Smooth muscle cell (in vitro differentiated cells): ENCODE measurements around the gene BTBD7. TPM values are rescaled to one million over a fixed set of nuclear protein-coding genes. Genes with fewer than 3 reads are reported as not detected.

Source experiments
- DNase-seq: peaks from one replicate; lab custom pipeline; 2025; ENCODE audit not compliant: unreplicated experiment; lab: John Stamatoyannopoulos, UW
- H2AFZ ChIP-seq: fragments of 200-600 bp; sonication (generic); 2 replicates; pipeline ENCODE4 v1.6.0; 2016; ENCODE audit warnings: antibody characterized with exemption, low read depth, mild to moderate bottlenecking
- H3F3A ChIP-seq: fragments of 200-600 bp; sonication (generic); 2 replicates; pipeline ENCODE4 v1.6.0; 2017; ENCODE audit warnings: antibody characterized with exemption, low read depth
- H3K27ac ChIP-seq: fragments of 200-600 bp; sonication (generic); 2 replicates; pipeline ENCODE4 v1.5.1; 2016; ENCODE audit warnings: low read depth, mild to moderate bottlenecking
- H3K27me3 ChIP-seq: fragments of 200-600 bp; sonication (generic); 2 replicates; pipeline ENCODE4 v1.6.1; 2016; ENCODE audit warnings: low read depth, mild to moderate bottlenecking
- H3K36me3 ChIP-seq: fragments of 200-600 bp; sonication (generic); 2 replicates; pipeline ENCODE4 v1.5.1; 2016; ENCODE audit warnings: low read depth
- H3K4me1 ChIP-seq: fragments of 200-600 bp; sonication (generic); 2 replicates; pipeline ENCODE4 v1.5.1; 2016; ENCODE audit warnings: low read depth
- H3K4me2 ChIP-seq: fragments of 200-600 bp; sonication (generic); 2 replicates; pipeline ENCODE4 v1.6.0; 2016; ENCODE audit warnings: mild to moderate bottlenecking
- H3K4me3 ChIP-seq: fragments of 200-600 bp; sonication (generic); 2 replicates; pipeline ENCODE4 v1.5.1; 2016; ENCODE audit warnings: mild to moderate bottlenecking
- H3K79me2 ChIP-seq: fragments of 200-600 bp; sonication (generic); 2 replicates; pipeline ENCODE4 v1.6.0; 2016; ENCODE audit warnings: low read depth, mild to moderate bottlenecking
- H3K9ac ChIP-seq: fragments of 200-600 bp; sonication (generic); 2 replicates; pipeline ENCODE4 v1.6.0; 2016; ENCODE audit warnings: low read depth
- H3K9me3 ChIP-seq: fragments of 200-600 bp; sonication (generic); replicated peaks from 2 replicates; pipeline ENCODE4 v1.5.1; 2016; ENCODE audit warnings: low read depth
- H4K20me1 ChIP-seq: fragments of 200-600 bp; sonication (generic); 2 replicates; pipeline ENCODE4 v1.6.0; 2016; ENCODE audit warnings: low read depth
- CTCF ChIP-seq: fragments of 200-600 bp; sonication (generic); IDR thresholded peaks from 2 replicates; pipeline ENCODE4 v1.5.1; 2017; ENCODE audit warnings: borderline replicate concordance, mild to moderate bottlenecking, antibody characterized with exemption; ENCODE audit not compliant: insufficient read depth, poor library complexity, severe bottlenecking
- WGBS: methylation state at CpG from one replicate; pipeline ENCODE4 v1.1.7; 2016; ENCODE audit warnings: low lambda C conversion rate; 5-methylcytosine and 5-hydroxymethylcytosine counted together
- polyA plus RNA-seq: library from polyadenylated mRNA; unstranded; fragments of >200 nt; fragmentation: Nextera tagmentation; extraction: Ambion mirVana; gene quantifications from 2 replicates; pipeline ENCODE4 v1.2.1, GENCODE V29; 2016
- total RNA-seq: library from RNA; depleted of rRNA; stranded (reverse); fragments of >200 nt; gene quantifications from 2 replicates; pipeline ENCODE4 v1.2.3, GENCODE V29; 2014

The BTBD7 gene
- total and polyA plus RNA-seq, 2 experiments from 2014 or later = 14.1 to 34.7 TPM

- Histone ChIP-seq H3K9ac (peak overlapping the region; percentile 98), H3K4me3 (peak overlapping the region; percentile 95)
- WGBS = 86% methylated on average over 2 of the region's 2 CpGs
Observed at GRCh38 chr14:93330609-93331000, 2.2 kb downstream of the BTBD7 start.

GRCh38 chr14:93329965-93330608, 2.7 kb downstream of the BTBD7 start:
- no peaks in the 10 kb centered on the region for H3K36me3 ChIP-seq
- 72% methylated on average over 5 of the region's 5 CpGs for WGBS
- peaks cover 72% of the 10 kb centered on the region for H3K79me2 ChIP-seq
- no peak overlapping the region for H3K4me3 ChIP-seq
- peaks cover 37% of the 10 kb centered on the region for H3K4me1 ChIP-seq
- TF ChIP-seq CTCF = no peak
- peaks cover 71% of the 10 kb centered on the region for H4K20me1 ChIP-seq
- no peak overlapping the region for H2AFZ ChIP-seq
- H3K27ac ChIP-seq = peak overlapping the region; percentile 95
- no peaks in the 10 kb centered on the region for H3F3A ChIP-seq
- peak overlapping the region; percentile 98 for H3K9ac ChIP-seq
- H3K27me3 ChIP-seq = no peaks in the 10 kb centered on the region
- DNase-seq = no peak
- H3K4me2 ChIP-seq = peak overlapping the region; percentile 44
- H3K9me3 ChIP-seq = no peaks in the 10 kb centered on the region

More at GRCh38 chr14:93330609-93331000, 2.2 kb downstream of the BTBD7 start:
- Histone ChIP-seq H3K27ac (peak overlapping the region; percentile 95), H4K20me1 (peaks cover 66% of the 10 kb centered on the region), H3F3A (no peaks in the 10 kb centered on the region), H3K4me1 (peaks cover 37% of the 10 kb centered on the region), H3K36me3 (no peaks in the 10 kb centered on the region), H3K9me3 (no peaks in the 10 kb centered on the region), H2AFZ (no peak overlapping the region), H3K27me3 (no peaks in the 10 kb centered on the region), H3K4me2 (peak overlapping the region; percentile 96), H3K79me2 (peaks cover 67% of the 10 kb centered on the region)
- no peak for DNase-seq
- no peak for TF ChIP-seq CTCF

- H3K4me1 ChIP-seq = peaks cover 29% of the 10 kb centered on the region
- no peaks in the 10 kb centered on the region for H3K27me3 ChIP-seq
- H3K4me3 ChIP-seq = no peak overlapping the region
- H4K20me1 ChIP-seq = peaks cover 86% of the 10 kb centered on the region
- H3K79me2 ChIP-seq = peaks cover 88% of the 10 kb centered on the region
- H2AFZ ChIP-seq = no peak overlapping the region
- no peak overlapping the region for H3K9ac ChIP-seq
- H3K27ac ChIP-seq = no peak overlapping the region
- no peak overlapping the region for H3K4me2 ChIP-seq
- H3K9me3 ChIP-seq = no peaks in the 10 kb centered on the region
- DNase-seq = no peak
- 97% methylated on average over 6 of the region's 6 CpGs for WGBS
- H3F3A ChIP-seq = no peaks in the 10 kb centered on the region
- no peak for TF ChIP-seq CTCF
- no peaks in the 10 kb centered on the region for H3K36me3 ChIP-seq
Observed at GRCh38 chr14:93328546-93328945, 4.3 kb downstream of the BTBD7 start.

- Histone ChIP-seq H3K9ac (no peak overlapping the region), H2AFZ (no peak overlapping the region), H3K4me1 (peaks cover 21% of the 10 kb centered on the region), H4K20me1 (peaks cover 99% of the 10 kb centered on the region), H3K4me3 (no peak overlapping the region), H3K4me2 (no peak overlapping the region), H3K9me3 (no peaks in the 10 kb centered on the region), H3K79me2 (peaks cover 100% of the 10 kb centered on the region), H3K27ac (no peak overlapping the region), H3K27me3 (no peaks in the 10 kb centered on the region), H3F3A (no peaks in the 10 kb centered on the region), H3K36me3 (no peaks in the 10 kb centered on the region)
- 94% methylated on average over 5 of the region's 5 CpGs for WGBS
- no peak for TF ChIP-seq CTCF
- no peak for DNase-seq
Observed at GRCh38 chr14:93326196-93326595, 6.6 kb downstream of the BTBD7 start.
